Keratinocyte (primary cell): ENCODE measurements around the gene CLIC3. TPM values are rescaled to one million over a fixed set of nuclear protein-coding genes. Genes with fewer than 3 reads are reported as not detected.

ENCODE experiments used
- DNase-seq: peaks from one replicate; pipeline ENCODE4 v3.0.0-alpha.2; 2011; ENCODE audit warnings: low read depth, missing footprints, low spot score
- FAIRE-seq: peaks from 2 replicates; lab custom pipeline; 2011; peaks lifted over from hg19 to GRCh38; lab: Jason Lieb, UNC
- H2AFZ ChIP-seq: 2 replicates; pipeline ENCODE4 v1.6.0; 2012; ENCODE audit warnings: low read length, control low read depth, inconsistent platforms; ENCODE audit not compliant: control insufficient read depth
- H3K27ac ChIP-seq: 2 replicates; pipeline ENCODE4 v1.5.1; 2011; ENCODE audit warnings: low read length; ENCODE audit not compliant: control insufficient read depth, insufficient read depth
- H3K27me3 ChIP-seq: 3 replicates; pipeline ENCODE4 v1.6.0; 2011; ENCODE audit warnings: low read length; ENCODE audit not compliant: control insufficient read depth, insufficient read depth; ENCODE audit errors: extremely low read depth
- H3K36me3 ChIP-seq, 2 experiments: 2 replicates in 1 of 2; 3 replicates in 1 of 2; pipeline ENCODE4 v1.5.1; 2011; ENCODE audit warnings: low read length in 2 of 2, mild to moderate bottlenecking in 1 of 2; ENCODE audit not compliant: control insufficient read depth in 2 of 2, insufficient read depth in 2 of 2; ENCODE audit errors: extremely low read depth in 1 of 2
- H3K4me1 ChIP-seq: 3 replicates; pipeline ENCODE4 v1.5.1; 2011; ENCODE audit warnings: low read length; ENCODE audit not compliant: control insufficient read depth, insufficient read depth; ENCODE audit errors: extremely low read depth
- H3K4me2 ChIP-seq: 3 replicates; pipeline ENCODE4 v1.6.0; 2011; ENCODE audit warnings: low read depth, low read length; ENCODE audit not compliant: control insufficient read depth, insufficient read depth; ENCODE audit errors: extremely low read depth
- H3K4me3 ChIP-seq, 3 experiments: fragments of 200-600 bp in 1 of 3; sonication (generic) in 1 of 3; 2 replicates in 2 of 3; 3 replicates in 1 of 3; pipeline ENCODE4 v1.5.1; 2011 to 2016; ENCODE audit warnings: low read length in 3 of 3, mild to moderate bottlenecking in 3 of 3, control low read depth in 2 of 3, inconsistent platforms in 1 of 3, low read depth in 1 of 3, mixed read lengths in 1 of 3, mixed run types in 1 of 3, moderate library complexity in 1 of 3; ENCODE audit not compliant: control insufficient read depth in 2 of 3, insufficient read depth in 2 of 3; ENCODE audit errors: extremely low read depth in 1 of 3
- H3K79me2 ChIP-seq: 2 replicates; pipeline ENCODE4 v1.6.0; 2012; ENCODE audit warnings: low read length; ENCODE audit not compliant: control insufficient read depth, insufficient read depth
- H3K9ac ChIP-seq: 3 replicates; pipeline ENCODE4 v1.6.0; 2011; ENCODE audit warnings: low read length; ENCODE audit not compliant: control insufficient read depth, insufficient read depth; ENCODE audit errors: extremely low read depth
- H3K9me1 ChIP-seq: 3 replicates; pipeline ENCODE4 v1.6.0; 2011; ENCODE audit warnings: low read length; ENCODE audit not compliant: control insufficient read depth, insufficient read depth; ENCODE audit errors: extremely low read depth
- H3K9me3 ChIP-seq: 2 replicates; pipeline ENCODE4 v1.5.1; 2012; ENCODE audit warnings: low read depth, low read length; ENCODE audit not compliant: control insufficient read depth
- H4K20me1 ChIP-seq: 3 replicates; pipeline ENCODE4 v1.6.0; 2011; ENCODE audit warnings: low read length; ENCODE audit not compliant: control insufficient read depth, insufficient read depth; ENCODE audit errors: extremely low read depth
- CTCF ChIP-seq, 3 experiments: IDR thresholded peaks in 1 of 3; conservative IDR thresholded peaks in 1 of 3; optimal IDR thresholded peaks in 1 of 3; 2 replicates in 2 of 3; 3 replicates in 1 of 3; pipeline versions ENCODE3 to v1.5.1; 2011; ENCODE audit warnings: low read length in 3 of 3, mild to moderate bottlenecking in 3 of 3, moderate library complexity in 2 of 3, control low read depth in 1 of 3, inconsistent platforms in 1 of 3; ENCODE audit not compliant: insufficient read depth in 2 of 3; ENCODE audit errors: extremely low read depth in 1 of 3
- EZH2 ChIP-seq: IDR thresholded peaks from one replicate; pipeline ENCODE4 v1.6.1; 2012; ENCODE audit warnings: inconsistent platforms, mild to moderate bottlenecking, low read length, moderate library complexity
- dilution Hi-C: fragments of 300-500 bp; cut with MboI; formaldehyde crosslinking; loops from one replicate; pipeline ENCODE4 v1.7.0; 2020; ENCODE audit warnings: low sequenced_read_pairs; ENCODE audit not compliant: extremely low pct_ligation_motif_present
- polyA plus RNA-seq, 5 experiments: library from polyadenylated mRNA; depleted of rRNA in 3 of 5; stranded (reverse) in 3 of 5; stranded (forward) in 1 of 5; unstranded in 1 of 5; fragments of >200 nt; gene quantifications; 1 replicate in 1 of 5; 2 replicates in 3 of 5; 3 replicates in 1 of 5; pipeline versions ENCODE4 v1.2.1 to v1.2.3, GENCODE V29; 2011 to 2012; ENCODE audit warnings: missing spikeins in 2 of 5, low read depth in 1 of 5, low replicate concordance in 1 of 5

CLIC3 gene
- polyA plus RNA-seq, 1 donor (not counting 4 experiments of a cell fraction or from before 2014, with no cell fraction given) = 5.5 TPM

- no peaks in the 10 kb centered on the region for H3K4me1 ChIP-seq
- TF ChIP-seq CTCF (optimal IDR thresholded peaks at IDR 0.05 in 1 of 3, IDR thresholded peaks at IDR 0.05 in 1 of 3, conservative IDR thresholded peaks at IDR 0.05 in 1 of 3; ENCODE audit: extremely low read depth in 1 of 3, insufficient read depth in 2 of 3, low read length in 3 of 3) = no peak
- TF ChIP-seq EZH2 = no peak
- FAIRE-seq (no peak), DNase-seq (no peak)
- no peak overlapping the region for H3K9ac ChIP-seq
- no peaks in the 10 kb centered on the region for H3K36me3 ChIP-seq
- no peak overlapping the region for H3K4me3 ChIP-seq
- no peaks in the 10 kb centered on the region for H4K20me1 ChIP-seq
- no peak overlapping the region for H3K27ac ChIP-seq
- H3K9me1 ChIP-seq = no peaks in the 10 kb centered on the region
- dilution Hi-C loops = no loop called here
- no peaks in the 10 kb centered on the region for H3K27me3 ChIP-seq
- no peaks in the 10 kb centered on the region for H3K79me2 ChIP-seq
- no peaks in the 10 kb centered on the region for H3K9me3 ChIP-seq
- H3K4me2 ChIP-seq = no peak overlapping the region
- H2AFZ ChIP-seq = no peak overlapping the region
Measured at GRCh38 chr9:137009938-137010732, 13.8 kb upstream of the CLIC3 start.

- no peak for TF ChIP-seq EZH2
- no peak for TF ChIP-seq CTCF (optimal IDR thresholded peaks at IDR 0.05 in 1 of 3, IDR thresholded peaks at IDR 0.05 in 1 of 3, conservative IDR thresholded peaks at IDR 0.05 in 1 of 3; ENCODE audit: extremely low read depth in 1 of 3, insufficient read depth in 2 of 3, low read length in 3 of 3)
- DNase-seq (no peak), FAIRE-seq (no peak)
- Histone ChIP-seq H3K4me3 (no peak overlapping the region), H3K27me3 (no peaks in the 10 kb centered on the region), H3K9ac (no peak overlapping the region), H3K9me3 (no peaks in the 10 kb centered on the region), H3K4me2 (no peak overlapping the region), H3K79me2 (no peaks in the 10 kb centered on the region), H3K4me1 (no peaks in the 10 kb centered on the region), H3K36me3 (no peaks in the 10 kb centered on the region), H4K20me1 (no peaks in the 10 kb centered on the region), H3K9me1 (no peaks in the 10 kb centered on the region), H2AFZ (no peak overlapping the region), H3K27ac (no peak overlapping the region)
- dilution Hi-C loops = no loop called here
Measured at GRCh38 chr9:137009217-137009616, 12.8 kb upstream of the CLIC3 start.
